IPS DF 6.9 (cell line): Measurements from ENCODE around the gene GLYATL1.

Experiments used
- DNase-seq: peaks from one replicate; pipeline ENCODE4 v3.0.0-alpha.2; 2013; ENCODE audit warnings: low read depth, low spot score
- H3K27ac ChIP-seq: one replicate; pipeline ENCODE4 v1.5.1; 2013; ENCODE audit warnings: low read length, control low read depth
- H3K27me3 ChIP-seq: 2 replicates; pipeline ENCODE4 v1.6.1; 2013; ENCODE audit warnings: mild to moderate bottlenecking, low read length; ENCODE audit not compliant: control insufficient read depth, insufficient read depth
- H3K36me3 ChIP-seq: 2 replicates; pipeline ENCODE4 v1.6.1; 2013; ENCODE audit warnings: low read length; ENCODE audit not compliant: control insufficient read depth, insufficient read depth
- H3K4me1 ChIP-seq: 2 replicates; pipeline ENCODE4 v1.6.1; 2013; ENCODE audit warnings: low read length; ENCODE audit not compliant: control insufficient read depth, insufficient read depth
- H3K4me3 ChIP-seq: 2 replicates; pipeline ENCODE4 v1.5.1; 2013; ENCODE audit warnings: mild to moderate bottlenecking, low read length
- H3K9me3 ChIP-seq: 2 replicates; pipeline ENCODE4 v1.6.1; 2013; ENCODE audit warnings: low read length, inconsistent platforms; ENCODE audit not compliant: control insufficient read depth, insufficient read depth
- WGBS: extraction: QIAGEN DNeasy Blood & Tissue Kit; methylation state at CpG from one replicate; pipeline ENCODE4 v1.1.7; 2013; ENCODE audit warnings: mixed read lengths, missing lambda C conversion rate; ENCODE audit not compliant: insufficient read length, insufficient coverage; 5-methylcytosine and 5-hydroxymethylcytosine counted together

GLYATL1 gene

DNA sequence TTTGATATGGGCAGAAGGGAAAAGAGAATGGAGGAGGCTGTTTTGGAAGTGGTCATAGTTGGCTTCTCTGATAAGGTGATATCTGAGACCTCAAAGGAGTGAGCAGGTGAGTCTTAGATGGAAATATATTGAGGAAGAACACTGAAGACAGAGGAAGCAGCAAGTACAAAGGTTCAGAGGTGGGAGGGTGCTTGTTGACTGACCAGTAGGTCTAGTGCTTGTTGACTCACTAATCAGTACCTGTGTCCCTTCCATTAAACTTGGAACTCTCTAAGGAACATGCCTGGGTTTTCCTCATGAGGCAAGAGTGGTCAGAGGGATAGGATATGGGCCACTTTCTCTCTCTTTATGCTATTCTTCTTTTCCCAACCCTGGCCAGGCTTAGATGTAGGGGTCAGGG is 25.6 kb upstream of the GLYATL1 start:
- H3K9me3 ChIP-seq = no peaks in the 10 kb centered on the region; the same call in 1 of the 2 replicates
- no peaks in the 10 kb centered on the region for H3K27me3 ChIP-seq
- no peak overlapping the region for H3K4me3 ChIP-seq
- no peak overlapping the region for H3K27ac ChIP-seq
- H3K4me1 ChIP-seq = no peaks in the 10 kb centered on the region
- no peaks in the 10 kb centered on the region for H3K36me3 ChIP-seq
- no peak for DNase-seq

DNA sequence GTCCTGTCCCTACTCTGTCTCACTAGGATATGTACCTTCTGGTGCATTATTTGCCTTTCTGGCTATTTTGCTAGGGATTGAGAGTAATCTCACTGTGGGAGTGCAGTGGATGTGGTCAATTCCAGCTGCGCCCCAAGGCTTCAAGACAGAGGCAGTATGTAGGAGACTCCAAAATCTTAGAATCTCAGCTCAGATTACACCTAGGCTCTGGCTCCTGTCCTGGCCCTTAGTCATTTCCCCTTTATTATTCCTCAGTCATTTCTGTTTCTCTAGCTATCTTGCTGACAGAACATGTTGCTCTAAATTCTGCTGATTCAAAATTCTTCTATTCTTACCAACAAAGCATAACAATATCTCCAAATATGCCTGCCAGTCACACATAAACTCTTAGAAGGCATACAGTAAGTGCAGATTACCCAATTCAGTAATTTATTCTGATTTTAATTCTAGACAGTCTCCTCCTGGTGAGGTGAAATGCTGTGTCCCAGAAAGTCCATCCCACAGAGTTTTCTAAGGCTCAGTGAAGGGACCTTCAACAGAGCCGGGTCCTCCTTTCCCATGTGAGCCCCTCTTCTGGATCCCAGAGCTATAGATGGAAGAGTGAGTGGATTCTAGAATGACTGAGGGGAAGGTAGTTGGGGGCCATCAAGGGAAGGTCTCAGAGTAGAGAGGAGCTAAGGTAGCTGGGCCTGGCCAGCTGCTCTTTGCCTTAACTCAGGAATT is 24.3 kb upstream of the GLYATL1 start:
- Histone ChIP-seq H3K9me3 (no peaks in the 10 kb centered on the region; the same call in 1 of the 2 replicates), H3K27ac (no peak overlapping the region), H3K4me1 (no peaks in the 10 kb centered on the region), H3K4me3 (no peak overlapping the region), H3K27me3 (no peaks in the 10 kb centered on the region), H3K36me3 (no peaks in the 10 kb centered on the region)
- no peak for DNase-seq
- WGBS = no CpG with 5 or more reads among the region's 2 CpGs

DNA sequence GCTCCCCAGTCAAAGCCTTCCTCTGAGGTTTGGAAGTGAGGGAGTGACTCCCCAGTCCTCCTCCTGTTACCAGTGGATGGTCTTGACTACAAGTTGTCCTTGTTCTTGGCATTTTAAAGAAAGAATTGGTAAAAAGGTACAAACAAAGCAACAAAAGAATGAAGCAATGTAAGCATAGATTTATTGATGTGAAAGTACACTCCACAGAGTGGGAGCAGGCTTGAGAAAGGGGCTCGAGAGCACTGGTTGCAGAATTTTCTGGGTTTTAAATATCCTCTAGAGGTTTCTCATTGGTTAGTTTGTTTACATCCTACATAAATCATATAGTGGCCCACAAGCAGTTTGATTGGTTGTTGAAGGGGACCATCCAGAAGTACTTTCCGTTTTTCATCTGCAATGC is 22.7 kb upstream of the GLYATL1 start:
- Histone ChIP-seq H3K4me3 (no peak overlapping the region), H3K27me3 (no peaks in the 10 kb centered on the region), H3K36me3 (no peaks in the 10 kb centered on the region), H3K4me1 (no peaks in the 10 kb centered on the region), H3K27ac (no peak overlapping the region), H3K9me3 (no peaks in the 10 kb centered on the region; the same call in 1 of the 2 replicates)
- no peak for DNase-seq
- no CpG with 5 or more reads among the region's 2 CpGs for WGBS

DNA sequence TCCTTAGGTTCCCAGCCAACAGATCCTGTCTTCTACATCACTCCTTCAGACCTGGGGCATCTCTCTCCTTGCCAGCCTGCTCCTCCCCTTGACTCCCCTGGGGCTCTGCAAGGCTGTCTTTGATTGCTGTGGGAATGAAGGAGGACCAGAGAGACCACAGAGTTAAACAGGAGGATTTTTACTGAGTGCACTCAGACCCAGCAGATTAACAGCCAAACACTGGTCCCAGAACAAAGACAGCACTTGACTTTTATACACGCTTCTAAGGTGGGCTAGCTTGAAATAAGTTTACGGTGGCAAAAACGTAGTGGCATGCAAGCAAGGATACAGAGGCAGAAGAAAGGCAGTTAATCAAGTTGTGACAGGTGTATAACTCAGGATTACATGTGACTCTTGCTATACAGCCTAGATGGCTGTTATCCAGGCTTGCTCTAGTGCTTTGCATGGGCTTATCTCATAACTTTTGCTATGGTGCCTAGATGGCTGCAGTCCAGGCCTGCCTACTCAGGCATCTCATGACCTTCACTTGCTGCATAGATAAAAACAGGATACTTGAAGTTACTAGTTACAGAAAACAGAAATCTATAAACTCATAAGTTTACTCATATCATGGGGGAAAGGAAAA is 22.0 kb upstream of the GLYATL1 start:
- no peaks in the 10 kb centered on the region for H3K4me1 ChIP-seq
- no CpG with 5 or more reads among the region's 3 CpGs for WGBS
- DNase-seq = no peak
- H3K27ac ChIP-seq = no peak overlapping the region
- no peaks in the 10 kb centered on the region for H3K27me3 ChIP-seq
- H3K36me3 ChIP-seq = no peaks in the 10 kb centered on the region
- no peak overlapping the region for H3K4me3 ChIP-seq
- no peaks in the 10 kb centered on the region; the same call in 1 of the 2 replicates for H3K9me3 ChIP-seq

DNA sequence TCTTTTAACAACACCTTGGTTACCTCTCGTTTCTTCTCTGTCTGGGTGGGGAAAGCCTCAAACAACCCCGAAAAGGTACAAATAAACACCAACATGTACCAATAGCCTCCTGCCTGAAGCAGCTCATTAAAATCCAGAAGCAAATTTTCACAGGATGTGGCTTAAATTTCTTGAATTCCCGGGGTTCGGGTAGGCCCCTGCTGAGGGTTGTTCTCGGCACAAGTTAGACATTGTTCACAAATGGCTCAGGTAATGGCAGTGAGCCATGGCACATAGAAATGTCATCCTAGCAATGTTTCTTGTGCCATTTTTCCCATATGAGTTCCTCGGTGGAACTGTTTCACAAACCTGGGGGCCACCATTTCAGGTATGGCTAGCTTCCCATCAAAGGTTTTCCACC is 19.7 kb upstream of the GLYATL1 start:
- WGBS = no CpG with 5 or more reads among the region's 6 CpGs
- no peaks in the 10 kb centered on the region for H3K27me3 ChIP-seq
- no peaks in the 10 kb centered on the region for H3K36me3 ChIP-seq
- H3K4me3 ChIP-seq = no peak overlapping the region
- DNase-seq = no peak
- H3K9me3 ChIP-seq = no peaks in the 10 kb centered on the region; the same call in 1 of the 2 replicates
- no peak overlapping the region for H3K27ac ChIP-seq
- H3K4me1 ChIP-seq = no peaks in the 10 kb centered on the region

DNA sequence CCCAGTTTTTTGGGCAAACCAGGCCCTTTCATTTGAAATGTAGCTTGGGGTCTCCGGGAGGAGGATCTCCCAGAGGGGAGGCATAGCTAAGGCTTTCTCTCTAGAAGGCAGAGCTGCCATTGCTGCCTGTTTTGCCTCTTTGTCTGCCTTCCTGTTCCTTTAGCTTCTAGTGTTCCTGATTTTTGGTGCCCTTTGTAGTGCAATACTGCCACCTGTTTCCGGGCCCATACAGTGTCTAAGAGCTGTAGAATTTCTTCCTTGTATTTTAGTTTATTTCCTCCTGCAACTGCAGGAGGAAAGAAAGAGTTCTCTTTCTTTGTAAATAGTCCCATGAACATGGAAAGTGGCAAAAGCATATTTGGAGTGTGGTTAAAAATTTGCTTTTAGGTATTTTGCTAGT is 19.3 kb upstream of the GLYATL1 start:
- no peak for DNase-seq
- Histone ChIP-seq H3K4me1 (no peaks in the 10 kb centered on the region), H3K36me3 (no peaks in the 10 kb centered on the region), H3K9me3 (no peaks in the 10 kb centered on the region; the same call in 1 of the 2 replicates), H3K4me3 (no peak overlapping the region), H3K27ac (no peak overlapping the region), H3K27me3 (no peaks in the 10 kb centered on the region)
- no CpG with 5 or more reads among the region's 2 CpGs for WGBS

DNA sequence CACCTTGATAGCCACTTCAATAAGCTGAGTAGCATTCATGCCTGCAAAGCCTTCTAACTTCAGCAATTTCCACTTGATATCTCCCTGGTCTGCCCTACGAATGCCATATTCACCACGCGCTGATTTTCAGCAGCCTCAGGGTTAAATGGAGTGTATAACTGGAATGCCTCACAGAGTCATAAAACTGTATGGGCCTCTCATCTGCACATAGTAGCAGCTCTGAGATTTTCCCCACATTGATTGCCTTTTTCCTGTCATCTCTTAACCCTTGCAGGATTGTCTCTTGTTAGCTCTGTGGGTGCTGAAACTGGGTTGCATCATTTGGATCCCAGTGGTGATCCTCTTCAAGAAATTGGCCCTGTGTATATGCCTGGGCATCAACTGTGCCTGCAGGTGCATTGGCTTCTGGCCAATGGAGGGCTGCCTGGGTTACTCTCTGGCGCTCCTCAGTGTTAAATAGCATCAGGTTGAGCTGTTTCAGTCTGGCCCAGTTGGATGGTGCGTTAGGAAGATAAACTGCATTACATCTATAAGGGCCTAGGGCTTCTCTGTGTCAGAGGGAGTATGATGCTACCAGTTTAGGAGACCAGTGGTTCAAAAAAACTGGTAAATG is 17.4 kb upstream of the GLYATL1 start:
- WGBS = no CpG with 5 or more reads among the region's 5 CpGs
- no peak overlapping the region for H3K27ac ChIP-seq
- H3K4me3 ChIP-seq = no peak overlapping the region
- no peaks in the 10 kb centered on the region for H3K36me3 ChIP-seq
- H3K27me3 ChIP-seq = no peaks in the 10 kb centered on the region
- no peaks in the 10 kb centered on the region for H3K4me1 ChIP-seq
- H3K9me3 ChIP-seq = no peaks in the 10 kb centered on the region
- no peak for DNase-seq

DNA sequence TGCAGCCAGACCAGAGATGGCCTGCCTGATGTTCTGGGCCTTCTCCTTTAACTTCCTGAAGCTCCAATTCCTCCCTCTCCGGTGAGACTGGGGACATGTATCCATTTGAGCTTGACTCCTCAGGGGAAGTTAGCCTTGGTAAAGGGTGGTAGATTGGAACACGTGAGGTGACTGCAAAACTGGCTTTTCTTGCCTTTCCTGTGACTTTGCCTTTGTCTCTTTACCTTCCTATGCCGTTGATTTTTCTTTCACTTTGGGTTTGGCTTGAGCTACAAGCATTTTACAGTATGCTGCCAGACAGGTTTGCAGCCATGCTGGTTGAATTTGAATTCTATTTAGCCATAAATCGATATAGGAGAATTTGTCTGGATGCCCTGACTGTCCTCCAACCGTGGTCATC is 16.8 kb upstream of the GLYATL1 start:
- Histone ChIP-seq H3K4me1 (no peaks in the 10 kb centered on the region), H3K27me3 (no peaks in the 10 kb centered on the region), H3K36me3 (no peaks in the 10 kb centered on the region), H3K9me3 (no peaks in the 10 kb centered on the region), H3K27ac (no peak overlapping the region), H3K4me3 (no peak overlapping the region)
- WGBS = no CpG with 5 or more reads among the region's 5 CpGs
- no peak for DNase-seq

DNA sequence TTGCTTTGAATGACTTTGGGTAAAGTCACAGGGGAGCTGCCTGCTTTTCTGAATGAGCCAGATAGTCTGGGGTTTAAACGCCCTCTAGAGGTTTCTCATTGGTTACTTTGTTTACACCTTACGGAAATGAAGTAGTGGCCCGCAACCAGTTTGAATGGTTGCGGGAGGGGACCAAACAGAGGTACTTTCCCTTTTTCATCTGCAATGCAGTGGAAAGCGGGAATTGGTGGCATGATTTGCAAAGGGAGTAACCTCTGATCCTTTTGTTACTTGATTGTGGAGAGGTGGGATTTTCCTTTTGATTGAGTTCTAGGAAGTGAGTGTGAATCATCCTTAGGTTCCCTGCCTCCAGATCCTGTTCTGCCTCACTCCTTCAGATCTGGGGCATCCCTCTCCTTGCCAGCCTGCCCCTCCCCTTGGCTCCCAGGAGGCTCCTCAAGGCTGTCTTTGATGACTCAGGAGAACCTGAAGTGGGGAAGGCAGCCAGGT is 15.9 kb upstream of the GLYATL1 start:
- Histone ChIP-seq H3K36me3 (no peaks in the 10 kb centered on the region), H3K9me3 (no peaks in the 10 kb centered on the region), H3K27ac (no peak overlapping the region), H3K4me1 (no peaks in the 10 kb centered on the region; the same call in 1 of the 2 replicates), H3K4me3 (no peak overlapping the region; the same call in 1 of the 2 replicates), H3K27me3 (no peaks in the 10 kb centered on the region)
- DNase-seq = no peak
- WGBS = no CpG with 5 or more reads among the region's 5 CpGs

DNA sequence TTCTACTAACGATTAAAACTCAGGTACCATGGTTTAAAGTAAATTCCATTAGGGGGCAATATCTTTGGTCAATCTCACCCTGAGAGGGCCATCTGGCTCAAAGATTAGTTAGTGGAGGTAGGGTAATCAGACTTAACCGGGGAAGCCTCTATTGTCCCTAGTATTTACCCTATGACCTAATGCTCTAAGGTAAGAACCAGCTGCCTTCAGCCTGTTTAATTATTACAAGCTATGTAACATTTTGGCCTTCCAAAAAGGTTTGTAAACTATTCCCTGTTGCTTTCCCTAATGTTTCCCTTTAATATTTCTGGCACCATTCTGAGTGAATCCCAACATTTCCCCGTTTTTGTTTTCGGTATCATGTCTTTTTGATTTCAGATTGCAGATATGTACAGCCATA is 15.1 kb upstream of the GLYATL1 start:
- no CpG with 5 or more reads among the region's 4 CpGs for WGBS
- Histone ChIP-seq H3K36me3 (no peaks in the 10 kb centered on the region), H3K27ac (no peak overlapping the region), H3K4me1 (no peaks in the 10 kb centered on the region; the same call in 1 of the 2 replicates), H3K4me3 (no peak overlapping the region), H3K27me3 (no peaks in the 10 kb centered on the region), H3K9me3 (no peaks in the 10 kb centered on the region)
- DNase-seq = no peak
